ENCODE results near the gene FAM199X. TPM values are rescaled to one million over a fixed set of nuclear protein-coding genes. Genes with fewer than 3 reads are reported as not detected.
A peak's percentile ranks its signal among the peaks of the same experiment; 100 is the strongest.
"Not testable (repeated sequence)": the region's sequence is repeated elsewhere in the genome, so short reads cannot be mapped to it uniquely, and the experiment has no call there.

Gene FAM199X
- total and polyA plus RNA-seq, 5 experiments from 2014 or later = 7.6 to 21.4 (median 8.7) TPM

DNA sequence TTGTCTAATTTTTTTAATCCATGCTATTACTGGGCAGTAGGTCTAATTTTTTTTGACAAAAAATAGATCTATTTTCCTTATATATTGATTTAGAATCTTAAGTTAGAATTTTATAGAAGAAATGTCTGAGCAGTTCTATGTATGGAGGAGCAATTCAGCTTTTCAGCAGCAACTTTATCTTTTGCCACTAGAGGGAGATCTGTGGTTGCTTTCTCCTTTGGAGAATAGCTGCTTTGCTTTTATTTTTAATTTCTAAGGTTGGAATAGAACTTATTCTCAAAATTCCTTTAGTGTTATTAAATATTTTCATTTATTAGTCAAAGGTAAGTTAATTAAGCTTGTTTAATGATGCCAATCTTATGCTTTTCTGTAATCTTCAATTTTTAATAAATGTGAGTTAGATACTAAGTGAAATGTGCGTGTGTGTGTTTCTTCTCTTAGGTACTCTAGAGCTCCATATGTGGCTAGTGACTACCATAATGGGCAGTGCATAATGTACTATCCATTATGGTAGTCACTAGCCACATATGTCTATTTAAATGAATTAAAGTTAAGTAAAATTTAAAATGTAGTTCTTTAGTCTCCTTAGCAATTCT is 29.3 kb downstream of the FAM199X start:
- Mint-ChIP-seq H3K4me1 (no peaks in the 10 kb centered on the region), H3K27me3 (no peaks in the 10 kb centered on the region), H3K36me3 (peaks cover 0 to 13% (median 0%) of the 10 kb centered on the region in 3 donors), H3K9me3 (no peaks in the 10 kb centered on the region), H3K4me3 (no peak overlapping the region), H3K27ac (no peak overlapping the region)
- ATAC-seq (no peak), DNase-seq (peak in 3 of 10 donors; percentile 26 to 35 (median 32))
- POLR2A ChIA-PET = no interaction called here

DNA sequence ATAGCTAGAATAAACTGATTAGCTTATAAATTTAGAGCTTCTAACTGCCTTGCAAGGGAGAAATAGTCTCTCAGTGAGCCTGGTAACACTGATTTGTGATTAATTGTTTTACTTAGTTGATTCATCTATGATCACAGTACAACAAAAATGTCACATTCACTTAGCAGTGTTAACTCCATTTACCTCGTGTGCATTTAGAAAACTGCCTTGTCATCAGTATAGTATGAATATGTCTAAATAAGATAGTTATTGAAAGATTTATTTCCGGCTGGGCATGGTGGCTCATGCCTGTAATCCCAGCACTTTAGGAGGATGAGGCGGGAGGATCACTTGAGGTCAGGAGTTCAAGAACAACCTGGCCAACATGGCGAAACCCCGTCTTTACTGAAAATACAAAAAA is 39.3 kb downstream of the FAM199X start:
- H3K4me3 Mint-ChIP-seq = no peak overlapping the region
- H3K4me1 Mint-ChIP-seq = peaks cover 0 to 2% (median 0%) of the 10 kb centered on the region in 4 donors
- DNase-seq (no peak), ATAC-seq (no peak)
- H3K27ac Mint-ChIP-seq = no peak overlapping the region
- H3K27me3 Mint-ChIP-seq = peaks cover 0 to 7% (median 0%) of the 10 kb centered on the region in 5 donors
- no peaks in the 10 kb centered on the region for H3K9me3 Mint-ChIP-seq
- H3K36me3 Mint-ChIP-seq = peaks cover 0 to 3% (median 0%) of the 10 kb centered on the region in 3 donors
- POLR2A ChIA-PET = no interaction called here

DNA sequence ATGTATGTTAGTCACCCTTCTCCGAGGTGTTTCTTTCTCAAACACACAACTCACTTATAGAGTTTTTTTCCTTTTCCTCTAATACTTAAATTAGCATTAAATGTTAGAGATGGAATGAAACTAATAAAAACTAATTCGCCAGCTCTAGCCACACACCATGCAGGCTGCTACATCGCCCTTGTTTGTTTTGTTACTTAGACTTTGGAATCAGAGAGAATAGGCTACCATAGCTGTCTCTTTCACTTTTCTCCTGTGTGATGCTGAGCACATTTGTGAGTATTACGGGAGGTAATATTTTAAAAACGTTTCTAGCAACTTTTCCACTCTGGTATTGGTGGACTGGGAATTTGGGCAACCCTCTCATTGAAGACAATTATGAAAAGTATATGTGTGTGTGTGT is 44.9 kb downstream of the FAM199X start:
- no peaks in the 10 kb centered on the region for H3K36me3 Mint-ChIP-seq
- ATAC-seq = no peak
- DNase-seq = no peak
- no peak overlapping the region for H3K27ac Mint-ChIP-seq
- H3K27me3 Mint-ChIP-seq = peaks cover 2 to 11% (median 8%) of the 10 kb centered on the region in 5 donors
- no peak overlapping the region for H3K4me3 Mint-ChIP-seq
- peaks cover 0 to 2% (median 0%) of the 10 kb centered on the region in 4 donors for H3K4me1 Mint-ChIP-seq
- H3K9me3 Mint-ChIP-seq = no peaks in the 10 kb centered on the region
- POLR2A ChIA-PET = no interaction called here

DNA sequence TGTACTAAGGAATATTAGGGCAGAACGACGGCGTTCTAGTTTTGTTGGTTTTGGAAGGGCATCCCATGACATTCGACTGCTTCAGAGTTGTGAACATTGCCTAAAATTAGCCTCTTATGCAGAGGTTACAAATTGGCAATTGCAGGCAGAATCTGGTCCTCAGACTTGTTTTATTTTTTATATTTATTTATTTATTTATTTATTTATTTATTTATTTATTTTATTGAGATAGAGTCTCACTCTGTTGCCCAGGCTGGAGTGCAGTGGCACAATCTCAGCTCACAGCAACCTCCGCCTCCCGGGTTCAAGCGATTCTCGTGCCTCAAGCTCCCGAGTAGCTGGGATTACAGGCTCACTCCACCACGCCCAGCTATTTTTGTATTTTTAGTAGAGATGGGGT is 63.8 kb downstream of the FAM199X start:
- H3K27me3 Mint-ChIP-seq, H3K36me3 Mint-ChIP-seq, H3K9me3 Mint-ChIP-seq, H3K4me3 Mint-ChIP-seq, ATAC-seq, H3K27ac Mint-ChIP-seq, POLR2A ChIA-PET, DNase-seq, H3K4me1 Mint-ChIP-seq: not testable (repeated sequence)

Other genes with a start within 250 kb of the FAM199X start
- 1 to 10 TPM; 6.1 to 7.0 TPM for gene TMSB15B, start 203.8 kb upstream of the FAM199X start, total RNA-seq
- gene TMSB15B, start 203.8 kb upstream of the FAM199X start, polyA plus RNA-seq = 10 to 100 TPM in 2 of 3 donors, 1 to 10 TPM in 1; 9.5 to 11.8 (median 11.5) TPM
- not detected for gene H2BW1, start 152.7 kb upstream of the FAM199X start, total RNA-seq
- gene H2BW1, start 152.7 kb upstream of the FAM199X start, polyA plus RNA-seq = not detected
- not detected for gene H2BW2, start 126.5 kb upstream of the FAM199X start, total RNA-seq
- gene H2BW2, start 126.5 kb upstream of the FAM199X start, polyA plus RNA-seq = not detected
- gene TMSB15C, start 90.2 kb upstream of the FAM199X start, total RNA-seq = 1 to 10 TPM; 5.3 to 5.4 TPM
- gene TMSB15C, start 90.2 kb upstream of the FAM199X start, polyA plus RNA-seq = under 1 TPM; 0.86 to 0.99 (median 0.94) TPM
- 10 to 100 TPM; 24.2 to 26.2 TPM for gene ZCCHC18, start 53.9 kb upstream of the FAM199X start, total RNA-seq
- 1 to 10 TPM; 1.9 to 6.0 (median 3.4) TPM for gene ZCCHC18, start 53.9 kb upstream of the FAM199X start, polyA plus RNA-seq
- gene SLC25A53, start 9.4 kb upstream of the FAM199X start, total RNA-seq = 10 to 100 TPM; 27.3 to 28.9 TPM
- 10 to 100 TPM in 1 of 3 donors, 1 to 10 TPM in 2; 8.5 to 10.0 (median 9.8) TPM for gene SLC25A53, start 9.4 kb upstream of the FAM199X start, polyA plus RNA-seq
- not detected for gene ESX1, start 88.5 kb downstream of the FAM199X start, total RNA-seq
- not detected for gene ESX1, start 88.5 kb downstream of the FAM199X start, polyA plus RNA-seq